VCaP (cell line): ENCODE results near the gene PITPNC1.

Source experiments
- H3K27ac ChIP-seq: fragments of 450-650 bp; 2 replicates; pipeline ENCODE4 v1.5.1; 2017
- TF ChIP-seq, protein P1 (sequence below): fragments of 450-650 bp; conservative IDR thresholded peaks from 2 replicates; pipeline ENCODE4 v1.5.1; 2017; ENCODE audit warnings: mild to moderate bottlenecking, moderate library complexity

The PITPNC1 gene

DNA sequence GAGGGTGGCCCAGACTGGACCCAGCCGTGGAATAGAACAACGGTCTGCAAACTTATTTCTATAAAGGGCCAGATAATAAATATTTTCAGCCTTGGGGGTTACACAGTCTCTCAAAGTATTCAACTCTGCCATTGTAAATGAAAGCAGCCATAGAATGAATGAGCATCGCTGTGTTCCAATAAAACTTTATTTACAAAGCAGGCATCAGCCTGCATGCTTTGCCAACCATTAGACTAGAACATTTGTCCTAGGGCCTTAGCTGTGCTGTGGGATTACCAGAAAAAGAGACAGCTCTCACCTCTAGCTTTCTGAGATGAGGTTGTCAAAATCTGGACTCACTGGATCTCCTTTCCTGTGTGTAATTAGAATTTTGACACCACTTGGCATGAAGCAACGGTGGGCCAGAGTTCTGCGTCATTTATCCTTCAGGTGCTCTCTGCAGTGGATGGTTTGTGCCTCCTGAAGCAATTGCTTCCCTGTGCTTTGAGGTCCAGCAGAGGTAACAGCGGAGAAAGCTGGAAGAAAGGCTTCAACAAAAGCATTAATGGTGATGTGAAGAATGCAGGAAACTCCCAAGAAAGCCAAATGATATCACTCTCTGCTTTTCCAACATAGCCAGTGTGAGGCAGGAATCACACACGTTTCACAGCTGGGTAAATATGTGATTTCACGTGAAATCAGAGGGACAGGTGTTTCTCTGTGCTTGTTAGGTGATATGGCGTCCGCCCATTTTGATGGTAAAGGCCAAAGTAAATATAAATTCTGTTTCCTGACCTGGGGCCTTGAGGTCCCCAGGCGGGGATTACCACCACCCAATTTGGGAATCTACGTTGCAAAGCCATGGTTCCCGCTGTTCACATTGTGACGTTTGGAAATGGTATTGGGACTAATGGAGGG lies 148.4 kb downstream of the PITPNC1 start:
- TF ChIP-seq, protein P1, sequence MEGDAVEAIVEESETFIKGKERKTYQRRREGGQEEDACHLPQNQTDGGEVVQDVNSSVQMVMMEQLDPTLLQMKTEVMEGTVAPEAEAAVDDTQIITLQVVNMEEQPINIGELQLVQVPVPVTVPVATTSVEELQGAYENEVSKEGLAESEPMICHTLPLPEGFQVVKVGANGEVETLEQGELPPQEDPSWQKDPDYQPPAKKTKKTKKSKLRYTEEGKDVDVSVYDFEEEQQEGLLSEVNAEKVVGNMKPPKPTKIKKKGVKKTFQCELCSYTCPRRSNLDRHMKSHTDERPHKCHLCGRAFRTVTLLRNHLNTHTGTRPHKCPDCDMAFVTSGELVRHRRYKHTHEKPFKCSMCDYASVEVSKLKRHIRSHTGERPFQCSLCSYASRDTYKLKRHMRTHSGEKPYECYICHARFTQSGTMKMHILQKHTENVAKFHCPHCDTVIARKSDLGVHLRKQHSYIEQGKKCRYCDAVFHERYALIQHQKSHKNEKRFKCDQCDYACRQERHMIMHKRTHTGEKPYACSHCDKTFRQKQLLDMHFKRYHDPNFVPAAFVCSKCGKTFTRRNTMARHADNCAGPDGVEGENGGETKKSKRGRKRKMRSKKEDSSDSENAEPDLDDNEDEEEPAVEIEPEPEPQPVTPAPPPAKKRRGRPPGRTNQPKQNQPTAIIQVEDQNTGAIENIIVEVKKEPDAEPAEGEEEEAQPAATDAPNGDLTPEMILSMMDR, result no peak
- H3K27ac ChIP-seq, result no peak overlapping the region

DNA sequence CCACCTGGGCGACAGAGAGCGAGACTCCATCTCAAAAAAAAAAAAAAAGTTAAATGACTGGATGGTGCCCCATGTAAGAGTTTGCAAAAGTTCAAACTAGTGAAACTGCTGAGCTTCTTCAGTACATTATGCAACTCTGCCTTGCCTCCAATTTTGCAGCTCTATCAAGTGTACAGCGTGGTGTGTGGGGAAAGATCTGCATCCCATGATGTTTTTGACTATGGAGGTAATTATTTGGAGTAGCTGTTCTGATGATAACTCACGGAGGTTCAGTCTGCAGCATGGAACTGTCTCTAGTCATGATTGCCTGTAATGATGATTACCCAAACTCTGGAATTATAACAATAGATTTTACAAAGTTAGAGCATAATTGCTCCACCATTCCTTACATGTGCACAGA lies 149.6 kb downstream of the PITPNC1 start:
- H3K27ac ChIP-seq, result no peak overlapping the region
- TF ChIP-seq, protein P1, result no peak

DNA sequence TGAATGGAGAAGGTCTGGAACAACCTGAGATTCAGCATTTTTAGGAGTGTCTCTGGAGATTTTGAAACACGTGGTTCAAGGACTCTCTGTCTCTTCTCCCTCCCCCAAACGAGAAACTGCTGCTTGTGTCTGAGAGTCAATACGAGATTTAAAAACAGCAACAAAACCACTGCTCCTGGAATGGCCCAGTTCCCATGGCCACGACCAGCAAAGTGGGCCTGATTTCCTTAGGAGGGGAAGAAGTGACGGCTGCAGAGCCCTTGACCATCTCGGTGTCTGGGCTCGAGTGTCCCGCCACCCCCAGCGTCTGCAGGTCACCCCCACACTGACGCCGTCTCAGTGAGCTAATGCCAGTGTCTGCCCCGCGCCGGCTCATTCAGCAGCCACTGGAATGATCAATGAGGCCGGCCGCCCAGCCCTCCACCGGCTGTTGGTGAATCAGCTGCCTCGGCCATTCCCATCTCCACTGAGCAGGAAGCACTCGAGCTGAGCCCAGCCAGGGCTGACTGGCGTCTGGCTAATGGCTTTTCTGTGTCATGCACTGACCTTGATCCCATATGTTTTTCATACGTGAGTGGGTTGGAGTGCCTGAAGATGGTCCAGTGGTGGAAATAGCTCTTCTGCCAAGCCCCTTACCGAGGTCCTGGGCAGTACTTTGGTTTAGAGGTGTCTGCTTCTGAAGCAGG lies 151.8 kb downstream of the PITPNC1 start:
- TF ChIP-seq, protein P1, result no peak
- H3K27ac ChIP-seq, result no peak overlapping the region

DNA sequence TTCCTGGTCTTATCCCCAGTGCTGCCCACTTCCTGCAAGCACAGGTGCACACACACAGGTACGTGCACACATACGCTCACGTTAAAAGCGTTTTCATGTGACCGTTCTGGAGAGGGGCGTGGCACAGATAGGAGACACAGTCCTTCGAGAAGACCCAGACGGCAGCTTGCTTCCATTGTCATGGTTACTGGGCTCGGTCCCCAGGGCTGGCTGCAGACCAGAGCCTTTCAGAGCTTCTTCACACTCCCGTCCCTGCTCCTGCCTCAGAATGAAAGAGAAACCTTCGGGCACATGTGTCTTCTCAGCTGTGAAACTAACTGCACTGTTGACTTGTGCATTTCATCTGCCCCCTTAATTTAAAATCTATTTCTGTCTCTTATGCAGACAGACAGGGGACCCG lies 154.2 kb downstream of the PITPNC1 start:
- H3K27ac ChIP-seq, result no peak overlapping the region
- TF ChIP-seq, protein P1, result no peak

DNA sequence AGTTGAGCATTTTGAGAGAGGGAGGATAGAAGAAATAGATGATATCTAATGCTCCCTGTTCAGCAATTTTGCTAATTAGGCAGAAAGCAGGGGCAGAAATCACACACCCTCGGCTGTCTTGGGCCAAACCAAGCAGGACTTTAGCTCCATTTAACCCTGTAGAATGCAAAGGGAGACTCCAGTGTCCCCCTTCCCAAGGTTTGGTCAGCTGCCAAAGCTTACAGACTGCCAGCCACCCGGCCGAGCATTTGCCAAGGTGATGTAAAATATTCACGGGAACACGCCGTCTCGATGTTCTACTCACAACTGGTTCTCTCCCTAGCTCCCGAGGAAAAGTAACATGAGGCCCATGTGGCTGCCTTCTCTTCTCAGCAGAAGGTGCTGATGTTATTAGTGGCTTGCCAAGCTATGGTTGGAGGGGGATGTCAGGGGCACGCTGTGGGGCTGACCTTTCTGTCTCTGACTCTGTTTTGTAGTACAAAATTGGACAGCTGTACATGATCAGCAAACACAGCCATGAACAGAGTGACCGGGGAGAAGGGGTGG lies 155.3 kb downstream of the PITPNC1 start:
- TF ChIP-seq, protein P1, result no peak
- H3K27ac ChIP-seq, result no peak overlapping the region

DNA sequence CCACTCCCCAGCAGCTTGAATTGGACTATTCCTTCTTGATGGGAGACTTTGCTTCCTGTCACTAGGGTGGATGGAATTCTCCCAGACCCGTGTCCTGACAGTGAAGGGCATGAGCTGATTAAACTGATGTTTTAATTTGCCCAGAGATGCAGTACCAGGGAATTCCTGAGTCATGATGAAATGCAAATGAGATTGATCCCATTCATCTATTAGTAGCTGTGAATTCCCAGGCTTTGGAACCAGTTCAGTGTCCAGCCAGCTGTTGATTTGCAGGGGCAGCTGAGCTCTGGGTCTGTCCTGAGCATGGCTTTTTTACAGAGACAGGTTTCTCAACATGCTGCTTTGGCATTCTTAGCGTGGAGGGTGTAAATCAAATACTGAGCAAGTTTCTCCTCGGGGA lies 157.9 kb downstream of the PITPNC1 start:
- TF ChIP-seq, protein P1, result no peak

More for the DNA sequence above, 157.9 kb downstream of the PITPNC1 start:
- no peak overlapping the region for H3K27ac ChIP-seq
